Measurements from ENCODE around the gene CACNA2D2. TPM values are rescaled to one million over a fixed set of nuclear protein-coding genes. Genes with fewer than 3 reads are reported as not detected.

Gene CACNA2D2
- total and polyA plus RNA-seq, 2 donors (not counting 1 experiment from before 2014, with no cell fraction given), result 0.06 TPM; not detected in 1

DNA sequence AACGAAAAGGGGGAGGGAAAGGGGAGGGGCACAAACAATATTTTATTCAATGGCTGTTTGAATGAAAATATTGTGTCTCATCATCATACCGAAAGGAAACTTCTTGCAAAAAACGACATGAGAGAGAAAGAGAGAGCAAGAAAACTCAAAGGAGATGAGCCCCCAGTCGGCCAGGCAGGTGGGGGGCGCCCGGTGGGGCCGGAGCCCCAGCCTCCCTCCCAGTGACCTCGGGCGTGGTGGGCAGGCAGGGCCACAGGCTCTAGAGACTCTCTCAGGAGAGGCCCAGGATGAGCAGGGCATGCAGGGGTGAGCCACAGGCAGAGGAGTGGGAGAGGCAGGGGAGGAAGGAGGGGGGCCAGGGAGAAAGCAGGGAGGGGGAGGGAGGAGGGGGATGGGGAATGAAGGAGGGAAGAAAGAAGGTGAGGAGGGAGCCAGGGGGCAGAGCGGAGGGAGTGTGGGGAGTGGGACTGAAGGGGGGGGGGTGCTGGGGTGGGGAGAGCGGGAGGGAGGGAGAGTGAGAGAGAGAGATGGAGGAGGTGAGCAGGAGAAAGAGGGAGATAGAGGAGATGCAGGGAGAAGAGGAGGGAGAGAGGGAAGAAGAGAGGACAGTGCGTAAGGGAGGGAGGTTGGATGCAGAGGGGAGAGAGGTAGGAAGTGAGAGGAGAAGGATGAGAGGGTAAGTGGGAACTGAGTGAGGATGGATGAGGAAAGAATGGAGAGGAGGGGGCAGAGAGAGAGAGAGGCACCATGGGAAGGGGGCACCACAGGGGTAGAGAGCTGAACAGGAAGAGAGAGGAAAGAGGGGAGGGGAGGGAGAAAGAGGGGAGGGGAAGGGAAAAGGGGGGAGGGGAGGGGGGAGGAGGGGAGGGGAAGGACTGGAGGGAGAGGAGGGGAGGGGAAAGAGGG lies 130.0 kb downstream of the CACNA2D2 start:
- no peak for DNase-seq (ENCODE audit: low read depth in 2 of 2)
- H4K20me1 ChIP-seq (ENCODE audit: control insufficient read depth, extremely low read depth, insufficient read depth, low read length), result no peaks in the 10 kb centered on the region
- H3K9me3 ChIP-seq (ENCODE audit: control insufficient read depth, insufficient read depth, low read depth, low read length), result no peaks in the 10 kb centered on the region
- H3K4me2 ChIP-seq (ENCODE audit: extremely low read depth, insufficient read depth, low read length), result no peak overlapping the region
- H3K9ac ChIP-seq (ENCODE audit: insufficient read depth, low read length), result no peak overlapping the region
- H3K79me2 ChIP-seq (ENCODE audit: control insufficient read depth, insufficient read depth, low read length), result no peaks in the 10 kb centered on the region
- H3K27ac ChIP-seq (ENCODE audit: insufficient read depth, low read length), result no peak overlapping the region
- TF ChIP-seq CTCF (conservative IDR thresholded peaks at IDR 0.05 in 1 of 2, IDR thresholded peaks at IDR 0.05 in 1 of 2; ENCODE audit: low read depth in 1 of 2, low read length in 2 of 2) (no peak), EZH2 (IDR thresholded peaks at IDR 0.05; ENCODE audit: low read length, missing control alignments) (no peak)
- no peaks in the 10 kb centered on the region for H3K27me3 ChIP-seq (ENCODE audit: control insufficient read depth, insufficient read depth, low read length)
- H3K4me3 ChIP-seq (replicated peaks in 1 of 4; ENCODE audit: control extremely low read depth in 1 of 4, insufficient read depth in 1 of 4, low read depth in 3 of 4, low read length in 4 of 4), result no peak overlapping the region
- H3K36me3 ChIP-seq (ENCODE audit: control insufficient read depth, insufficient read depth, low read length), result no peaks in the 10 kb centered on the region
- H2AFZ ChIP-seq (ENCODE audit: low read length), result no peak overlapping the region
- H3K4me1 ChIP-seq (ENCODE audit: control insufficient read depth, extremely low read depth, insufficient read depth, low read length), result no peaks in the 10 kb centered on the region

DNA sequence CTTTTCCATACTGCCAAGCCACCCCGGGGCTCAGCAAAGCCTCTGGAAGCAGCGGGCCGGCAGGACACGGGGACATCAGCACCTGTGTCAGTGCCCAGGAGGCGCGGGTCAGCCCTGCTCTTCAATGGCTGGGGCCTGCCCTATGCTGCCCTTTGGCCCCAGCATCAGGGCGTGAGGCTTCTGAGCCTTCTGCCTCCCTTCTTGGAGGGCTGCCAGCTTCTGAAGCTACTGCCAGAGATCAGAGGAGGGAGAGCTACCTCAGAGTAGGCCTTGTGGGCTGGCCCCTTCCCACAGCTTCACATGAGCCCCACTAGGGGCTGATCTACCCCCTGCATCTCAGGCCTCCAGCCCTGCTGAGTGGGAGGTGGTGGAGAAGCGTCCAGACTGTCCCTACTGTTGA lies 131.1 kb downstream of the CACNA2D2 start:
- H3K27ac ChIP-seq (ENCODE audit: insufficient read depth, low read length), result no peak overlapping the region
- H3K4me1 ChIP-seq (ENCODE audit: control insufficient read depth, extremely low read depth, insufficient read depth, low read length), result no peaks in the 10 kb centered on the region

More for the DNA sequence above, 131.1 kb downstream of the CACNA2D2 start:
- Histone ChIP-seq H3K9me3 (ENCODE audit: control insufficient read depth, insufficient read depth, low read depth, low read length) (no peaks in the 10 kb centered on the region), H3K4me2 (ENCODE audit: extremely low read depth, insufficient read depth, low read length) (no peak overlapping the region), H3K9ac (ENCODE audit: insufficient read depth, low read length) (no peak overlapping the region), H3K79me2 (ENCODE audit: control insufficient read depth, insufficient read depth, low read length) (no peaks in the 10 kb centered on the region), H3K36me3 (ENCODE audit: control insufficient read depth, insufficient read depth, low read length) (no peaks in the 10 kb centered on the region), H3K4me3 (replicated peaks in 1 of 4; ENCODE audit: control extremely low read depth in 1 of 4, insufficient read depth in 1 of 4, low read depth in 3 of 4, low read length in 4 of 4) (no peak overlapping the region), H4K20me1 (ENCODE audit: control insufficient read depth, extremely low read depth, insufficient read depth, low read length) (no peaks in the 10 kb centered on the region), H3K27me3 (ENCODE audit: control insufficient read depth, insufficient read depth, low read length) (no peaks in the 10 kb centered on the region), H2AFZ (ENCODE audit: low read length) (no peak overlapping the region)
- TF ChIP-seq EZH2 (IDR thresholded peaks at IDR 0.05; ENCODE audit: low read length, missing control alignments), result no peak
- TF ChIP-seq CTCF (conservative IDR thresholded peaks at IDR 0.05 in 1 of 2, IDR thresholded peaks at IDR 0.05 in 1 of 2; ENCODE audit: low read depth in 1 of 2, low read length in 2 of 2), result no peak
- no peak for DNase-seq (ENCODE audit: low read depth in 2 of 2)

Measured in fibroblast of lung (primary cell).